ENCODE data around the gene DEFB129. TPM values are rescaled to one million over a fixed set of nuclear protein-coding genes. Genes with fewer than 3 reads are reported as not detected.

DEFB129 gene
- total RNA-seq, 1 donor from 2014 or later = not detected

Other genes with a start within 250 kb of the DEFB129 start
- not detected in 2 replicates for gene DEFB125, start 139.6 kb upstream of the DEFB129 start, total RNA-seq
- not detected in 2 replicates for gene DEFB126, start 84.7 kb upstream of the DEFB129 start, total RNA-seq
- not detected in 2 replicates for gene DEFB127, start 69.8 kb upstream of the DEFB129 start, total RNA-seq
- gene DEFB128, start 37.5 kb upstream of the DEFB129 start, total RNA-seq = not detected in 2 replicates
- gene DEFB132, start 30.5 kb downstream of the DEFB129 start, total RNA-seq = not detected in 2 replicates
- 6.8 and 6.9 TPM in 2 replicates for gene C20orf96, start 63.5 kb downstream of the DEFB129 start, total RNA-seq
- gene ZCCHC3, start 70.3 kb downstream of the DEFB129 start, total RNA-seq = 25.8 and 26.6 TPM in 2 replicates
- 7.7 and 8.1 TPM in 2 replicates for gene SOX12, start 98.3 kb downstream of the DEFB129 start, total RNA-seq
- 4.0 and 5.2 TPM in 2 replicates for gene NRSN2, start 119.9 kb downstream of the DEFB129 start, total RNA-seq
- 26.4 and 28.4 TPM in 2 replicates for gene TRIB3, start 153.5 kb downstream of the DEFB129 start, total RNA-seq
- 116 and 118 TPM in 2 replicates for gene RBCK1, start 181.0 kb downstream of the DEFB129 start, total RNA-seq
- gene TBC1D20, start 235.3 kb downstream of the DEFB129 start, total RNA-seq = 32.2 and 32.5 TPM in 2 replicates

Data from T-helper 2 cell treated with Interferon-gamma antibody and Interleukin-4, amounts not matched to agents 100 ng/mL and 5 ng/mL, for 36 hours (primary cell).